CD4-positive, alpha-beta T cell treated with Interleukin-17A for 1 hour (primary cell): ENCODE data around the gene PTPRN2.
"Not testable (repeated sequence)": the region's sequence is repeated elsewhere in the genome, so short reads cannot be mapped to it uniquely, and the experiment has no call there.

Experiments used
- DNase-seq: peaks from one replicate; pipeline ENCODE4 v3.0.0-alpha.2; 2020

Gene PTPRN2

GRCh38 chr7:158377800-158378623 lies 209.6 kb downstream of the PTPRN2 start:
- no peak for DNase-seq

DNA sequence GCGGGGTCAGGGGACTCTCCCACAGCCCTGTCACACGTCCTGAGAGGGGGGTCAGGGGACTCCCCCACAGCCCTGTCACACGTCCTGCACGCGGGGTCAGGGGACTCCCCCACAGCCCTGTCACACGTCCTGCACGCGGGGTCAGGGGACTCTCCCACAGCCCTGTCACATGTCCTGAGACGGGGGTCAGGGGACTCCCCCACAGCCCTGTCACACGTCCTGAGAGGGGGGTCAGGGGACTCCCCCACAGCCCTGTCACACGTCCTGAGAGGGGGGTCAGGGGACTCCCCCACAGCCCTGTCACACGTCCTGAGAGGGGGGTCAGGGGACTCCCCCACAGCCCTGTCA lies 210.8 kb downstream of the PTPRN2 start:
- not testable (repeated sequence) for DNase-seq

- peak; percentile 32 for DNase-seq
These were observed 211.3 kb downstream of the PTPRN2 start for GRCh38 chr7:158376146-158376838.

DNA sequence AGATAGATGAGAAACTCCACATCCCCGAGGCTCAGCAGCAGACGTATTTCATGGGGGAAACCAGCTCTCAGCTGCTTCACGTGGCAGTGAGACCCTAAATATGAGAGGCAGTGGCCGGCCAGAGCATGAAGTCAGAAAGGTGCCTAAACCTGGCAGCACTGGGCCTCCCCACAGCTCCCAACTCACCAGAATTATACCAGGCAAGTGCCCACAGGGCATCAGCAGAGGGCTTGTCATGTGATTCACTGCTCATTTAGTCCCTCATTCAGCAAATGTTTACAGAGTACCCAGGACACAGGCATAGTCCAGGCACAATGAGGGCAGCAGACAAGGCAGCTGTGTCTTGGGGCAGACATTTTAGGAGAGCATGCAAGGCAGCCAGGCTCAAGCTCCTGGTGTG lies 212.6 kb downstream of the PTPRN2 start:
- no peak for DNase-seq

DNA sequence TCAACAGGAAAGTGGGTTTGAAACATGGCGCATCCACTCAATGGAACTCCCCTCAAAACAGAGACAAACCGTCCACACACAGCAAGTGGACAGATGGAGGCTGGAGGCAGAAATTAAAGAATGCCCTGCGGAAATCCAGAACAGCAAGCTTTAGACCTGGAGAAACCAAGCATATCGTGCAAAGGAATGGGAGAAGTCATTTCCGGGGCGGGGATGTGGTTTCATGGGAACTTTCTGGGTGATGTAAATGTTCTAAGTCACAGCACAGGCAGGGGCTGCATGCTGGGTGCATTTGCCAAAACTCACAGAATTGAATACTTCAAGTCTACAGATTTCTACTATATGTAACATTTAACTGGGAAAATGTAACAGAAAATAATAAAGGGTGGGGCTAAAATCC lies 213.0 kb downstream of the PTPRN2 start:
- DNase-seq, result no peak

DNA sequence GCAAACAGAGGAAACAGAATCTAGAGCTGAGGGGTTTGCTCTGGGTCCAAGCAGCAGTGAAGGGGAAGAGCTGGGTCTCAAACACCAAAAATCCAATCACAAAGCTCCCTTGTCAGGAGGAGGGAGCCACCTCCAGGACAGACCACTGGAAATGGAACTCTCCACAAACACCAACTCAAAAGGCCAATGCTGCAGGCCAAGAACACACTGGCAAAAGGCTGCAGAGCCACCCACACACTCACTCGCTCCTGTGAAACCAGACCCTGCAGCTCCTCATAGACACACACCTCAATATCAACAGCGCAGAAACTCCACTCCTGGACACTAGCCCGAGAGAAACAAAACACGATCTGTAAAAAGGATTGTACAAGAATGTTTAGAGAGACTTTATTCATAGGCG lies 213.5 kb downstream of the PTPRN2 start:
- DNase-seq, result no peak

- DNase-seq, result no peak
These were observed 214.0 kb downstream of the PTPRN2 start for GRCh38 chr7:158373476-158374133.

- DNase-seq, result no peak
These were observed 215.0 kb downstream of the PTPRN2 start for GRCh38 chr7:158372400-158373342.

- DNase-seq, result no peak
These were observed 215.8 kb downstream of the PTPRN2 start for GRCh38 chr7:158371856-158372255.

DNA sequence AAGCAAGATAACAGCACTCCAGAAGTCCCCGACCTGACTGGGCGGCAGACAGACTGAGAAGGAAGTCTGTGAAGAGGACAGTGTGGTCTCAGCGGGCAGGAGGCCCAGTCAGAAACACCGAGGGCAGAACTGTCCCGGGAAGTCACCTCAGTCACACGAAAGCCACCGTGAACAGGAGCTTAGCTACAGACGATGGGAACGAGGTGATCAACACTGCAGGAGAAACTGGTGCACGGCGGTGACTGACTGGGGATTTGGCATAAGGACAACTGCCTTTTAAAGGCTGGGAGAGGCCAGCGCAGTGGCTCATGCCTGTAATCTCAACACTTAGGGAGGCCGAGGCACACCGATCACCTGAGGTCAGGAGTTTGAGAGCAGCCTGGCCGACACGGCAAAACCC lies 217.8 kb downstream of the PTPRN2 start:
- no peak for DNase-seq

DNA sequence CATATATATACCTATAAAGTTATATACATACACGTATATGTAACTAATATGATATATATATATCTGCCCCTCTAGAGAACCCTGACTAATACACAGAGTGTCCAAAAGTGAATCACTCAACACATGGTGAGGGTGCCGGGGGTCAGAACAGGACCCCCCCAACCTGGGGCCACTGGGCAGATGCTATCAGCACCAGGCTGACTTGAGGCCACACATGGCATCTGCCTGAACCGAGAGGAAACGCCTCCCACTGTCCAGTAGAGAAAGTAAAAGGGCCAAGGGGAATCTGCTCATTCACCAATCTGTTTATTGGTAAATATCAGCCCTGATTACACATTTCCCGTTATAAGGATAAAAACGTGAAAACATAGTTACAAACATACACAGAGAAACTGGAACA lies 218.3 kb downstream of the PTPRN2 start:
- DNase-seq, result no peak

GRCh38 chr7:158368449-158368848 lies 219.2 kb downstream of the PTPRN2 start:
- DNase-seq, result no peak

DNA sequence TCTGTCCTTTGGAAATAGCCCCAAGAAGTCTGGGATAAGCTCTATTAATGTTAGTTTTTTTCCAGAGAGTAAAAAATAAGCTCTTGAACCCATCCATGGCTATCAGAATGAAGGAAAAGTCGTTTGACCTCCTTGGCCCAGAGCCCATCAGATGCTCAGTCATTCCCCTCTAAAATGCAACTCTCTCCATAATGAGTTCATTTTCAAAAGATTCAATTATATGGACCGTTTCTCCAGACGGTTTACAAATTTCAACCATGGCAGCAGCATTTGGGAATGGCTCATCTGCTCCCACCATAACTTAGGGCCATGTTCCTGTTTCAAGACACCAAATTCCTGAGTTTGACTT lies 220.0 kb downstream of the PTPRN2 start:
- DNase-seq, result no peak

DNA sequence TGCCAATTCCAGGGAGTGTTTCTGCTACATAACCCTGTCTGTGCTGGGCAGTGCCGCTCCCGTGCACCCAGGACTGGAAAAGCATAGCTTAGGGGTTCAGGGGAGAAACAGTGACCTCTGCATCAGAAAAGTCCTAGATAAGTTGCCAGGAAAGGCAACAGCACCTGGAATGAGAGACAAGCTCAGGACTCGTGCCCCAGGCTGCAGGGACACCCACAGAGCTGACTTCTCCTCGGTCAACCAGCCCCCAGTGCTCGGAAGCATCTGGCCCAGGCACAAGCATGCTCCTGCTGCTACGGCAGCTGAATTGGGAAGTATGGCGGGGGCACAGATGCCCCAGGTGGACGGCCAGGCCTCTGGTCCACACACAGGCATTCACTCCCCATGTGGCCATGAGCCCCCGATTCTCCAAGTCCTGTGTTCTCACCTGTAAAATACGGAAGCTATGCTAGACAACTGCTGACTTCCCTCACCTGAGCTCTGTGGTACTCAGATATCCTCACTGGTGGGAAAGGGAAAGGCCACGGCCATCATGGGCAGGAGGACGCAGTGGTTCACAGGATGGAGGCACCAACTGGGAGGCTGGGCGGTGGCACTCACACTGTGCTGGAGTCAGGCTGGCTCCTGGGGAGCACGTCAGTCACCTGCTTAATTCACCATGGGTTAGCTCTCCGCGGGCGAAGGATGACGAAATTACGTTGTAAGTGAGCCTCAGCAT lies 220.5 kb downstream of the PTPRN2 start:
- DNase-seq, result no peak

DNA sequence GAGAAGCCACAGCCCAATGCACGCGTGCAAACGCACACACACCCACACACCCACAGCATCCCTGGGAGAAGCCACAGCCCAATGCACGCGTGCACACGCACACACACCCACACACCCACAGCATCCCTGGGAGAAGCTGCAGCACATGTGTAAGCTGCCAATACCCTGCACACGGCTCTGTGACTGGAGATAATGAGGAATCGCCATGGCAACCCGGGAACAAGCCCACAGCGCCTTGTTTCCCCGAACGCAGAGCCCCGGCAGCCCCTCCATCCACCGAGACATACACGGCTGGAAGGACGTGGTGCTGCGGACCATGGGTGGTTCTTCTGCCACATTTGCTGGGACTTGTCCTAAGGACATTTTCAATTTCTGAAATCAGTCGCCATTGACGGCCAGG lies 221.3 kb downstream of the PTPRN2 start:
- no peak for DNase-seq

DNA sequence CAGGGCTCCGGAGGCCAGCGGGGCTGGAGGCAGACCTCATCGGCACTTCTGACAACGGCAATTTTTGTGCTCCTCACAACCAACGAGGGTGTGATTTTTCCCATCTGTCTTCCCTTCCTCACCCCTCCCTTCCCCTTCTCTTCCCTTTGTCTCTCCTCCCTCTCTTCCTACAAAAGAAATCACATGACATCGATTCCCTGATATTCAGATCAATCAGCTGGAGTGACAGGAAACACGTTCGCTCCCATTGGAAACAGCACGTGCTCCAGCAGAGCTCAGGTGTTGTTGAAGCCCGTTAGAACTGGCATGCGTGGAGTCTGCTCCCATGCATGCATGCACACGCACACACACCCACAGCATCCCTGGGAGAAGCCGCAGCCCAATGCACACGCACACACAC lies 222.4 kb downstream of the PTPRN2 start:
- no peak for DNase-seq

DNA sequence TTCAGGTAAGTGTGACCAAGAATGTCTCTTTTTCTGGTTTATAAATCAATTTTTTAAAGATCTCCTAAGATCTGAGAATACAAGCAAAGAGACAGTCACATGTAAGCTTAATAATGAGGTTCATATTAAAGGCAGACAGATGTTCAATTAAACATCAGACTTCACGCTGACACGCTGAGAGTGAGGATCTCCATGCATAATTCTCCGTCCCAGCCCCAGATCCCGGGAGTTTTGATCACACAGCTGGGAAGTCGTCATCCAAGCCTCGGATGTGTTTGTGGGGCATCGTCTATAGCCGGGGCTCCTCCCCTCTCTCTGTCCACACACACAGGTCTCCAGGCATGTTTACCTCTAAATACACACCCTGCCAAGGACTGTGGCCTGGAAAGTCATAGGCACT lies 223.2 kb downstream of the PTPRN2 start:
- no peak for DNase-seq

DNA sequence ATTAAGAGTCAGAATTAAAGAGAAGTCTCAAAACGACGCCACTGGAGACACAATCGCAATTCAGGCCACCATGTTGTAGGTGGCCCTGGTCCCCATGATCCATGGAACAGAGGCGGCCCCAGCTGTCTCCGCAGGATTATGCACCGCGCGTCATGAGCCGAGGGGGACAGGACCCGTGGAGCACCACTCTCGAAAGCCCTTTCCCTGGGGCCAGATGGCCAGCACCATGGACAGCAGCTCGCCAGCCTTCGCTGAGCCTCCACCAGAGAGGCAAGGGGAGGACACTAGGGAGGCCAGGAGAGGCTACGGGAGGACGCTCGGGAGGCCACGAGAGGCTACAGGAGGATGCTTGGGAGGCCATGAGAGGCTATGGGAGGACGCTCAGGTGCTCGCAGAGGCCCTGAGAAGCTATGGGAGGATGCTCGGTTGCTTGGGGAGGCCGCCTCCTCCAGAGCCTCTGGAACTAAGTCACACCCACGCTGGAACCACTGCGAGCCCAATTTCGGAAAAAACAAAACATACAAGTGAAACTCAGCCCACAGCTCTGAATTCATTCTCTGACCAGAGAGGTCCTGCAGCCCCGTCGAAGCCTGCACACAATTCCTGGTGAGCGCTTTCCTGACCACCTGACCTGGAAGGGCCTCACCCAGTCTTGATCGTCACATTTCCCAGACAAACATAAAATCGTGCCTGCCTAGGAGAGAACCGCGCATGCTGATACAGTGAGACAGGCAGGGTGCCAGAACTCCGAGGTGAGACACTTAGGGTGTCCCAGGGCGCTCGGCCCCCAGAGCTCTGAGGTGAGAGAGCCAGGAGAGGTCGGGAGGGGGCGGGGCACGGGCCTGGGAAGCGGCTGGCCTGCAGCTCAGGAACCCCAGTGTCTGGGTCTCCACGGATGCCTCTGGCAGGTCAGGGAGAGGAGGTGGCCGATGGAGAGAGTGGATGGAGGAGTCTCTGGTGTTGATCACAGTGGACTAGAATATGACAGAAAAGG lies 224.4 kb downstream of the PTPRN2 start:
- DNase-seq, result no peak

DNA sequence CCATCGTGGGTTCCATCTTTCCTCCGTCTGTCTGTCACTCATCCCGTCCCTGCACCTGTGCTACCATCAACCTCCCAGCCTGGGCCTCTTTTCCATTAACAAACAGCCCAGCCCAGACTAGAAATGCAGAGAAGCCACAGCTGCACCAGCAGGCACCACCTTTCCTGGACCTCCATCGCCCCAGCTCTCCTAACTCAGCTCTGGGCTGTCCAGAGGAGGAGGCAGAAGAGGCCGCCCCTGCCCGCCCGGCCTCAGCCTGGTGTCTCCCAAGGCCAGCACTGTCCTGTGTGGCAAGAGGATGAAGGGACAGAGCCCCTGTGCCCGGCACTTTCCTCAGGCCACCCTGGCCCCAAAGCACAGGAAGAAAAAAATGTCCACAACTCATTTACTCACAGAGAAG lies 225.6 kb downstream of the PTPRN2 start:
- no peak for DNase-seq

DNA sequence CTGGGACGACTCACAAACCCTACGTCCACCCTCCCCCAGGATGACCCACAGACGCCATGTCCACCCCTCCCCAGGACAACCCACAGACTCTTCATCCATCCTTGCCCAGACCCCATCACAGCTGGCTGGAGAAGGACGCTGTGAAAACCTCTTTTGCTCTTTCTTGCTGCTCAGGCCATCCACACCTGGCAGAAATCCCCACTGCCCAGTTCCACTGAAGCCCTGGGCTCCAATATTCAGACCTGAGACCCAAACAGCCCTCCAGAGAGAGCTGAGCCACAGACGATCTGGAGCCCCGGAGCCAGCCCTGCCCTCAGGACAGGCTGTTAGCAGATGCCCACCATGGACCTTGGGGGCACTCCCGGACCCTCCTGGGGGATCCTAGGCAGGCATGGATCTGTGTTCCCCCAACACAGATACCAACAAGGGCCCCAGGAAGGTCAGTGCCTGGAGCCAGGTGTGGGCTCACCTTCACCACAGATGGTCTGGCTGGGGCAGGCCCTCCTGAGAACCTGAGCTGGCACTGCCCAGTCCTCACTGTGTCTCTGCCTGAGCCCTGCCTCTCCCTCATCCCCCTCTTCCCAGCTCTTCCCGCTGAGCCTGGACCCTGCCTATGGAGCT lies 226.2 kb downstream of the PTPRN2 start:
- DNase-seq, result no peak
